ENCODE results near the gene GRK5.

GRK5 gene

DNA sequence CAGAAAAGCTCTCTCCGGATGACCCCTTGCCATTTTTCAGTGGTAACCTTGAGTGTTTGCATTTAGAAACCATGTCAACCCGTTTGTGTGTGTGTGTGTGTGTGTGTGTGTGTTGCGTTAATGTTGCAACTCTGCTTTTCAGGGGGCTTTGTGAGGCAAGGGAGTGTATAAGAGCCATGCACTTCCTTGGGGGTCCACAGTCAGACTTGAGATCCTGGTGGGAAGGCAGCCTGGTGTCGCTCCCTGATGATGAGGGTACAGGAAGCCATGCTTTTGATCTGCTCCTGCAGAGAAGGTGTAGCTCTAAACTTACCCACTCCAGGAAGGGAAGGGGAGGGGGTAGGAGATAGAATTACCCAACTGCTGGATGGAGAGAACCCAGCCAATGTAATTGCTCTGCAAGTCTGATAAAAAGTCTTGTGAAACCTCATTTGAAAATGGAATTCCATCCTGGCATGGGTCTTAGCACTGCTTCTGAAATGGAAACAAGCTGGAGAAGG is 10.7 kb downstream of the GRK5 start:
- Histone ChIP-seq H3K4me1 (ENCODE audit: control insufficient read depth in 1 of 2, insufficient read depth in 1 of 2, low read depth in 1 of 2, low read length in 1 of 2) (peaks cover 8 to 22% of the 10 kb centered on the region in 2 experiments), H3K27ac (no peak overlapping the region), H3K4me3 (ENCODE audit: low read depth in 1 of 2, low read length in 1 of 2) (no peak overlapping the region), H3K36me3 (no peaks in the 10 kb centered on the region), H3K27me3 (peaks cover 7% of the 10 kb centered on the region), H3K9me3 (no peaks in the 10 kb centered on the region)
- TF ChIP-seq, protein P1, sequence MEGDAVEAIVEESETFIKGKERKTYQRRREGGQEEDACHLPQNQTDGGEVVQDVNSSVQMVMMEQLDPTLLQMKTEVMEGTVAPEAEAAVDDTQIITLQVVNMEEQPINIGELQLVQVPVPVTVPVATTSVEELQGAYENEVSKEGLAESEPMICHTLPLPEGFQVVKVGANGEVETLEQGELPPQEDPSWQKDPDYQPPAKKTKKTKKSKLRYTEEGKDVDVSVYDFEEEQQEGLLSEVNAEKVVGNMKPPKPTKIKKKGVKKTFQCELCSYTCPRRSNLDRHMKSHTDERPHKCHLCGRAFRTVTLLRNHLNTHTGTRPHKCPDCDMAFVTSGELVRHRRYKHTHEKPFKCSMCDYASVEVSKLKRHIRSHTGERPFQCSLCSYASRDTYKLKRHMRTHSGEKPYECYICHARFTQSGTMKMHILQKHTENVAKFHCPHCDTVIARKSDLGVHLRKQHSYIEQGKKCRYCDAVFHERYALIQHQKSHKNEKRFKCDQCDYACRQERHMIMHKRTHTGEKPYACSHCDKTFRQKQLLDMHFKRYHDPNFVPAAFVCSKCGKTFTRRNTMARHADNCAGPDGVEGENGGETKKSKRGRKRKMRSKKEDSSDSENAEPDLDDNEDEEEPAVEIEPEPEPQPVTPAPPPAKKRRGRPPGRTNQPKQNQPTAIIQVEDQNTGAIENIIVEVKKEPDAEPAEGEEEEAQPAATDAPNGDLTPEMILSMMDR (IDR thresholded peaks at IDR 0.05) = no peak

DNA sequence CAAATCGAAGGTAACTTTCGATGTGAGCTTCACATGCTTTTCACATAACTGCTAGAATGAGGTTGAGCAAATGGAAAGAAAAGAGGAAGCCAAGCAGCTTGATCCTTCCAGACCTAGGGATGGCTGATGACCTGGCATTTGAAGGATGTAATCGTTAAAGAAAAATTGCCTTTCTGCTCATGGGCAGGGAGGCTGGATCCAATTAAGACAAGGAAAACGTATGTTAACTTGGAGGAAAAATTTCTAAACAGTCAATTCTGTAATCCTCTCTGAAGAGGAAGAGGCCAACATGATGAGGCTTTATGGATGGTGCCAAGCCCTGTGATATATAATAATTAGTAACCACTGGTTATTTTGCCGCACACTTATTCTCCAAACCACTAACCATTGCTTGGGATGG is 12.5 kb downstream of the GRK5 start:
- H3K4me3 ChIP-seq (ENCODE audit: low read depth in 1 of 2, low read length in 1 of 2) = no peak overlapping the region
- H3K36me3 ChIP-seq = no peaks in the 10 kb centered on the region
- H3K27ac ChIP-seq = no peak overlapping the region
- TF ChIP-seq, protein P1 (IDR thresholded peaks at IDR 0.05) = no peak
- H3K4me1 ChIP-seq (ENCODE audit: control insufficient read depth in 1 of 2, insufficient read depth in 1 of 2, low read depth in 1 of 2, low read length in 1 of 2) = peaks cover 0 to 9% of the 10 kb centered on the region in 2 experiments
- no peaks in the 10 kb centered on the region for H3K9me3 ChIP-seq
- peaks cover 7% of the 10 kb centered on the region for H3K27me3 ChIP-seq

DNA sequence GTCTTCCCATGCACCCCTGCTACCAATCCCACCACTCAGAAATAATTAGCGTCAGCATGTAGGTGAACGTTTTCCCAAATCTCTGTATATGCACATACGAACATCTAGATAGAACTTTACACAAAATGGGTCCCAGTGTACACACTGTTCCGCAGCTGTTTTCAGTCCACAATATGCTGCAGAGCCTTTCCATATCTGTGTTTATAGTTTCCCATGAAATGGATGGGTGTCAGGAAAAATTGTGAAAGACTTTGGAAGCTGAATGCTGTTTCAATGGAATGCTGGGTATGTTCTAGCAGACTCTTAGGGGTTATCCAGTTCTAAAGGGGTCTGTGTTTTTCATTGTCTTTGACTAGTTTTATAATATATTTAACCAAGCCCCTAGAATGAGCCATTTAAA is 13.8 kb downstream of the GRK5 start:
- TF ChIP-seq, protein P1 (IDR thresholded peaks at IDR 0.05) = no peak

DNA sequence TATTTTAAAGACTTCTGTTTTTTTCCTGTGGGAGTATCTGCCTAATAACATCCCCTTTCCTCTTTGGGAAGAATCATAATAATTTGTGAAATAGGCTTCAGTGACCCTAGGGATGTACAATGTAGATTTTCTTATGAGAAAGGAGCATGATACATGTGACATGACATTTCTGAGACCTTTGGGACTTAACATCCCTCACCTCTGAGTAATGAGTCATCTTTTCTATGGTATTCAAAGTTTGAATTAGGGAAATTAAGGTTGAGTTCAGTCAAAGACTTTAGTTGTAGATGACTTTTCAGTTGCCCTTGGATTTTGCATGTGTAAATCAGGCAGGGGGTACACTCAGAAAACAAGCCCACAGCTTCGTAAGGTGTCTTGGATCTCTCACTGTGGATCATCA is 14.3 kb downstream of the GRK5 start:
- Histone ChIP-seq H3K4me3 (ENCODE audit: low read depth in 1 of 2, low read length in 1 of 2) (no peak overlapping the region), H3K27me3 (peaks cover 7% of the 10 kb centered on the region), H3K4me1 (ENCODE audit: control insufficient read depth in 1 of 2, insufficient read depth in 1 of 2, low read depth in 1 of 2, low read length in 1 of 2) (no peaks in the 10 kb centered on the region), H3K9me3 (no peaks in the 10 kb centered on the region), H3K36me3 (no peaks in the 10 kb centered on the region), H3K27ac (no peak overlapping the region)
- TF ChIP-seq, protein P1 (IDR thresholded peaks at IDR 0.05) = no peak

More for the DNA sequence above, 13.8 kb downstream of the GRK5 start:
- no peak overlapping the region for H3K4me3 ChIP-seq (ENCODE audit: low read depth in 1 of 2, low read length in 1 of 2)
- peaks cover 7% of the 10 kb centered on the region for H3K27me3 ChIP-seq
- H3K9me3 ChIP-seq = no peaks in the 10 kb centered on the region
- H3K36me3 ChIP-seq = no peaks in the 10 kb centered on the region
- H3K27ac ChIP-seq = no peak overlapping the region
- no peaks in the 10 kb centered on the region for H3K4me1 ChIP-seq (ENCODE audit: control insufficient read depth in 1 of 2, insufficient read depth in 1 of 2, low read depth in 1 of 2, low read length in 1 of 2)

DNA sequence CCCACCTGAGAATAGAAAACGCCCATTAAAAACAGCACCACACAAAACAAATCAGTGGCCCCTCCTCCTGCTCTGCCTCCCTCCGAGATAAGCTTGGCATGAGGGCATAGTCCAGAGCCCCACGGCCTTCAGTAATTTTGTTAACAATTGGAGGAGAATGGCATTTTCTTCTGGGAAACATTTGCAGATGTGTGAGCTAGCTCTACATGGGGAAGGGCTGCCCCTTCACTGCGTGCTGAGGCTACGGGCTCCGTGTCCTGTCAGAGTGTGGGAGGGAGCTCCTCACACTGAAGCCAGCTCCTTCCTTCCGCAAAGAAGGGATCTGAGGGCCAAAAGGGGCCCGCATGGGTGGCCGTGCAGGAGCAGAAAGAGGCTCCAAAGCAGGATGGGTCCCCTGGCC is 15.2 kb downstream of the GRK5 start:
- no peak overlapping the region for H3K27ac ChIP-seq
- TF ChIP-seq, protein P1 (IDR thresholded peaks at IDR 0.05) = no peak

DNA sequence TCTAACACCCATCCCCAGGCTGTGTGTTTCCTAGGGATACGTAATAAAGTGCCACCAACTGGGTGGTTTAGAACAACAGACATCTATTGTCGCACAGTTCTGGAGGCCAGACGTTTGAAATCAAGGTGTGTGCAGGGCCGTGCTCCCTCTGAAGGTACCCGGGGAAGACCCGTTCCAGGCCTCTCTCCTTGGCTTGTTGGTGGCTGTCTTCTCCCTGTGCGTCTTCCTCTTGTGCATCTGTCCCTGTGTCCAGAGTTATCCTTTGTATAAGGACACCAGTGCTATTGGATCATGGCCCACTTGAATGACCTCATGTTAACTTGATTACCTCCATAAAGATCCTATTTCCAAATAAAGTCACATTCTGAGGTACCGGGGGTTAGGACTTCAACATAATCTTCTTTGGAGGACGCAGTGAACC is 15.6 kb downstream of the GRK5 start:
- no peaks in the 10 kb centered on the region for H3K9me3 ChIP-seq
- TF ChIP-seq, protein P1 (IDR thresholded peaks at IDR 0.05) = no peak

More for the DNA sequence above, 15.2 kb downstream of the GRK5 start:
- H3K36me3 ChIP-seq = no peaks in the 10 kb centered on the region
- H3K27me3 ChIP-seq = peaks cover 7% of the 10 kb centered on the region
- no peaks in the 10 kb centered on the region for H3K9me3 ChIP-seq
- no peak overlapping the region for H3K4me3 ChIP-seq (ENCODE audit: low read depth in 1 of 2, low read length in 1 of 2)
- H3K4me1 ChIP-seq (ENCODE audit: control insufficient read depth in 1 of 2, insufficient read depth in 1 of 2, low read depth in 1 of 2, low read length in 1 of 2) = no peaks in the 10 kb centered on the region

More for the DNA sequence above, 15.6 kb downstream of the GRK5 start:
- H3K4me1 ChIP-seq (ENCODE audit: control insufficient read depth in 1 of 2, insufficient read depth in 1 of 2, low read depth in 1 of 2, low read length in 1 of 2) = no peaks in the 10 kb centered on the region
- H3K4me3 ChIP-seq (ENCODE audit: low read depth in 1 of 2, low read length in 1 of 2) = no peak overlapping the region
- no peak overlapping the region for H3K27ac ChIP-seq
- no peaks in the 10 kb centered on the region for H3K36me3 ChIP-seq
- H3K27me3 ChIP-seq = peaks cover 7% of the 10 kb centered on the region

Measured in neutrophil (primary cell).